MCF 10A (cell line): ENCODE data around the gene KRT4. TPM values are rescaled to one million over a fixed set of nuclear protein-coding genes. Genes with fewer than 3 reads are reported as not detected.

Experiments used
- BruUV-seq: library from RNA; stranded (reverse); fragments of 400-500 nt; replicated peaks from 2 replicates; lab custom pipeline; 2021; lab: Mats Ljungman, UMichigan
- CTCF ChIA-PET: fragments of 300-600 bp; sonication (Branson Sonifier 250); formaldehyde crosslinking; extraction: SDS; loops from one replicate; lab custom pipeline; 2021; ENCODE audit warnings: antibody characterized with exemption, inconsistent platforms; lab: Yijun Ruan, JAX
- POLR2A ChIA-PET: fragments of 300-600, 350-650 bp; sonication (Branson Sonifier 250); formaldehyde crosslinking; extraction: SDS; loops from one replicate; lab custom pipeline; 2020; ENCODE audit warnings: antibody characterized with exemption, inconsistent platforms; lab: Yijun Ruan, JAX
- DNase-seq: peaks from one replicate; pipeline ENCODE4 v3.0.0-alpha.2; 2018; ENCODE audit not compliant: unreplicated experiment
- H3K27ac Mint-ChIP-seq: one replicate; pipeline ENCODE4 v1.8.0; 2022; ENCODE audit warnings: mild to moderate bottlenecking, low read depth, mixed read lengths; ENCODE audit not compliant: unreplicated experiment
- H3K27me3 Mint-ChIP-seq: one replicate; pipeline ENCODE4 v1.8.0; 2022; ENCODE audit warnings: mixed read lengths; ENCODE audit not compliant: insufficient read depth, unreplicated experiment
- H3K36me3 Mint-ChIP-seq: one replicate; pipeline ENCODE4 v1.8.0; 2022; ENCODE audit warnings: mild to moderate bottlenecking, moderate library complexity, mixed read lengths; ENCODE audit not compliant: insufficient read depth, unreplicated experiment
- H3K4me1 Mint-ChIP-seq: one replicate; pipeline ENCODE4 v1.8.0; 2022; ENCODE audit warnings: mixed read lengths; ENCODE audit not compliant: insufficient read depth, unreplicated experiment
- H3K4me3 Mint-ChIP-seq: one replicate; pipeline ENCODE4 v1.8.0; 2022; ENCODE audit warnings: mild to moderate bottlenecking, moderate library complexity, mixed read lengths; ENCODE audit not compliant: unreplicated experiment
- H3K9me3 Mint-ChIP-seq: one replicate; pipeline ENCODE4 v1.8.0; 2022; ENCODE audit warnings: mixed read lengths; ENCODE audit not compliant: unreplicated experiment
- CTCF ChIP-seq: fragments of 200-600 bp; IDR thresholded peaks from one replicate; pipeline ENCODE4 v1.8.0; 2022; ENCODE audit warnings: antibody characterized with exemption, mild to moderate bottlenecking; ENCODE audit not compliant: unreplicated experiment
- intact Hi-C: fragments of 100-400 bp; cut with micrococcal nuclease; formaldehyde crosslinking; loops from 2 replicates; pipeline ENCODE4 v1.14.1; 2022
- total RNA-seq: library from RNA; stranded (reverse); gene quantifications from 2 replicates; pipeline ENCODE4 v1.2.3, GENCODE V29; 2022

KRT4 gene
- total RNA-seq, 1 experiment from 2014 or later = not detected

- Mint-ChIP-seq H3K4me3 (no peak overlapping the region), H3K27ac (no peak overlapping the region), H3K36me3 (no peaks in the 10 kb centered on the region), H3K27me3 (peaks cover 20% of the 10 kb centered on the region), H3K9me3 (no peaks in the 10 kb centered on the region), H3K4me1 (no peaks in the 10 kb centered on the region)
- intact Hi-C loops = no loop called here
- TF ChIP-seq CTCF = no peak
- CTCF ChIA-PET = no interaction called here
- POLR2A ChIA-PET = no interaction called here
- no peak for DNase-seq
- no TSS peak for BruUV-seq
These were observed 53.3 kb downstream of the KRT4 start for GRCh38 chr12:52760623-52761022.

GRCh38 chr12:52759695-52760094, 54.2 kb downstream of the KRT4 start:
- no peaks in the 10 kb centered on the region for H3K4me1 Mint-ChIP-seq
- intact Hi-C loops = no loop called here
- H3K9me3 Mint-ChIP-seq = no peaks in the 10 kb centered on the region
- CTCF ChIA-PET = interaction anchor here (0.5 to 1.4 kb wide), 2 partner anchors 178 to 795 kb away, joined by 3 read pairs; no protein-coding TSS in a partner anchor
- no TSS peak for BruUV-seq
- no peak overlapping the region for H3K4me3 Mint-ChIP-seq
- H3K27ac Mint-ChIP-seq = no peak overlapping the region
- POLR2A ChIA-PET = interaction anchor here (0.5 to 0.8 kb wide), 2 partner anchors 16 to 88 kb away, joined by 3 read pairs; no protein-coding TSS in a partner anchor
- H3K36me3 Mint-ChIP-seq = no peaks in the 10 kb centered on the region
- no peak for DNase-seq
- no peak for TF ChIP-seq CTCF
- H3K27me3 Mint-ChIP-seq = peaks cover 20% of the 10 kb centered on the region

- Mint-ChIP-seq H3K4me1 (no peaks in the 10 kb centered on the region), H3K4me3 (no peak overlapping the region), H3K36me3 (no peaks in the 10 kb centered on the region), H3K27me3 (peaks cover 20% of the 10 kb centered on the region), H3K27ac (no peak overlapping the region), H3K9me3 (no peaks in the 10 kb centered on the region)
- TF ChIP-seq CTCF = no peak
- ChIA-PET POLR2A (no interaction called here), CTCF (interaction anchor here (1.4 kb wide), 1 partner anchor 177 kb away, joined by 3 read pairs; no protein-coding TSS in a partner anchor)
- BruUV-seq = no TSS peak
- intact Hi-C loops = no loop called here
- no peak for DNase-seq
These were observed 54.7 kb downstream of the KRT4 start for GRCh38 chr12:52759218-52759617.

- no peak overlapping the region for H3K27ac Mint-ChIP-seq
These were observed 56.3 kb downstream of the KRT4 start for GRCh38 chr12:52757449-52758176.

More at GRCh38 chr12:52757449-52758176, 56.3 kb downstream of the KRT4 start:
- Mint-ChIP-seq H3K4me3 (no peak overlapping the region), H3K27me3 (peaks cover 15% of the 10 kb centered on the region), H3K9me3 (no peaks in the 10 kb centered on the region), H3K4me1 (no peaks in the 10 kb centered on the region), H3K36me3 (no peaks in the 10 kb centered on the region)
- ChIA-PET CTCF (no interaction called here), POLR2A (no interaction called here)
- no peak for TF ChIP-seq CTCF
- no peak for DNase-seq
- intact Hi-C loops = no loop called here
- no TSS peak for BruUV-seq

Other genes starting within 250 kb of the KRT4 start
- not detected in 2 replicates for gene KRT74, start 240.3 kb downstream of the KRT4 start, total RNA-seq
- not detected in 2 replicates for gene KRT72, start 212.7 kb downstream of the KRT4 start, total RNA-seq
- gene KRT73, start 195.6 kb downstream of the KRT4 start, total RNA-seq = not detected in 2 replicates
- gene KRT2, start 161.9 kb downstream of the KRT4 start, total RNA-seq = not detected in 2 replicates
- not detected in 2 replicates for gene KRT1, start 133.7 kb downstream of the KRT4 start, total RNA-seq
- gene KRT77, start 110.6 kb downstream of the KRT4 start, total RNA-seq = not detected in 2 replicates
- gene KRT76, start 36.8 kb downstream of the KRT4 start, total RNA-seq = not detected in 2 replicates
- not detected in 2 replicates for gene KRT3, start 18.0 kb downstream of the KRT4 start, total RNA-seq
- not detected in 2 replicates for gene KRT79, start 20.2 kb upstream of the KRT4 start, total RNA-seq
- gene KRT78, start 34.9 kb upstream of the KRT4 start, total RNA-seq = not detected in 2 replicates
- gene KRT8, start 91.0 kb upstream of the KRT4 start, total RNA-seq = 179 and 230 TPM in 2 replicates
- gene KRT18, start 135.0 kb upstream of the KRT4 start, total RNA-seq = 659 and 662 TPM in 2 replicates
- gene EIF4B, start 192.3 kb upstream of the KRT4 start, total RNA-seq = 580 and 658 TPM in 2 replicates
- gene TNS2, start 235.9 kb upstream of the KRT4 start, total RNA-seq = 22.3 and 26.3 TPM in 2 replicates